ENCODE measurements around the gene PAM16.

Gene PAM16

GRCh38 chr16:4372001-4372577, 21.0 kb upstream of the PAM16 start:
- TF ChIP-seq CTCF (IDR thresholded peaks at IDR 0.05; ENCODE audit: extremely low read depth, missing control alignments): no peak
- DNase-seq (ENCODE audit: low spot score): peak; percentile 67

- no peak for TF ChIP-seq CTCF (IDR thresholded peaks at IDR 0.05; ENCODE audit: extremely low read depth, missing control alignments)
- peak; percentile 97 for DNase-seq (ENCODE audit: low spot score)
Observed at GRCh38 chr16:4371357-4372000, 20.4 kb upstream of the PAM16 start, which contains the start of gene VASN. VASN (plus strand) TSS chr16:4371848; CDS start chr16:4380878, 9,030 bp downstream.

- TF ChIP-seq CTCF (IDR thresholded peaks at IDR 0.05; ENCODE audit: extremely low read depth, missing control alignments): no peak
- DNase-seq (ENCODE audit: low spot score): no peak
Observed at GRCh38 chr16:4370570-4371356, 19.6 kb upstream of the PAM16 start.

- TF ChIP-seq CTCF (IDR thresholded peaks at IDR 0.05; ENCODE audit: extremely low read depth, missing control alignments): no peak
- DNase-seq (ENCODE audit: low spot score): no peak
Observed at GRCh38 chr16:4370151-4370550, 19.0 kb upstream of the PAM16 start.

GRCh38 chr16:4369007-4369733, 18.0 kb upstream of the PAM16 start:
- TF ChIP-seq CTCF (IDR thresholded peaks at IDR 0.05; ENCODE audit: extremely low read depth, missing control alignments): no peak
- no peak for DNase-seq (ENCODE audit: low spot score)

GRCh38 chr16:4367393-4367856, 16.3 kb upstream of the PAM16 start:
- no peak for DNase-seq (ENCODE audit: low spot score)
- TF ChIP-seq CTCF (IDR thresholded peaks at IDR 0.05; ENCODE audit: extremely low read depth, missing control alignments): no peak
